ENCODE measurements around the gene SMYD3.

The SMYD3 gene

DNA sequence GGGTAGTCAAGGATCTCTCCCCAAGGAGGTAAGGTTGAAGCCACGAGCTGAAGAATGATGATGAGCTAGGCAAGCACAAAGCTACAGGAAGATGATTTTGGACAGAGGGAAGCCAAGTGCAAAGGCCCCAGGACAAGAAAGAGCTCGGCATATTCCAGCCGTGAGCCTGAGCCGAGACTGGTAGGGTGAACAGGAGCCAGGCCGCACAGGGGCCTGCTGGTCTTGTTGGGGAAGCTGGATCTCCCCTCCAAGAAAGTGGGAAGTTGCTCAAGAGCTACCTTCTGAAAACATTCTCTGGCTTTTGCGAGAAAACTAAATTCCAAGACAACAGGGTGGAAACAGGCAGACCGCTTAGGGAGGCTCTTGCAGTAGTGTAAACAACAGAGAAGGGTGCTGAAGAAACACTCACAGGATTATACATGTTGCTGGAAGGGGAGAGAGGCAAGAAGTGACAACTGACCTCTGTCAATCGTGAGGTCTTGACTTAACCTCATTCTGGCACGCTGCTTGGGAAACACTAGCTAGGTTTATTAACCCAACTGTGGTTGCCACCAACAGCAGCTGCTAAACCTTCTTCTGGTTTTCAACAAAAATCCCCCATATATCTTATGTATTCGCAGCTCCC lies 625.2 kb downstream of the SMYD3 start:
- no peak for FAIRE-seq

- FAIRE-seq, result no peak
Measured at GRCh38 chr1:245880754-245881403, 626.2 kb downstream of the SMYD3 start.

DNA sequence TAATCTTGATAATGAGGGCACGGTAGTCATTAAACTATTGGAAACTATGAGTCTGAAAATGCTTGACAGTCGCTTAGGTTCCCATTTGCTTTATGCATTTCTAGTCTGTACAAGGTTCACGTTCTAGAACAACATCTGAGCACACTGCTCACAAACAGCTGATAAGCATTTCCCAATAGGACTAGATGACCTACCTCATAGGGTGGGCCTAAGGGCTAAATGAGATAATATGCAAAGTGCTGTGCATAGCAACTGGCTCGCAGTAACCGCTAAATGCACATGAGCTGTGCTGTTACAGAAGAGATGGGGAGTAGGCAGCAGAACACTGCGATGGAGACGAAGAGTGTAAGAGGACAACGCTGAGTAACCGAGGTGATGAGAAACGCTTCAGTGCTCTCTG lies 628.0 kb downstream of the SMYD3 start:
- FAIRE-seq, result no peak

GRCh38 chr1:245878585-245878984 lies 628.5 kb downstream of the SMYD3 start:
- FAIRE-seq, result no peak

GRCh38 chr1:245877976-245878375 lies 629.1 kb downstream of the SMYD3 start:
- FAIRE-seq, result no peak

DNA sequence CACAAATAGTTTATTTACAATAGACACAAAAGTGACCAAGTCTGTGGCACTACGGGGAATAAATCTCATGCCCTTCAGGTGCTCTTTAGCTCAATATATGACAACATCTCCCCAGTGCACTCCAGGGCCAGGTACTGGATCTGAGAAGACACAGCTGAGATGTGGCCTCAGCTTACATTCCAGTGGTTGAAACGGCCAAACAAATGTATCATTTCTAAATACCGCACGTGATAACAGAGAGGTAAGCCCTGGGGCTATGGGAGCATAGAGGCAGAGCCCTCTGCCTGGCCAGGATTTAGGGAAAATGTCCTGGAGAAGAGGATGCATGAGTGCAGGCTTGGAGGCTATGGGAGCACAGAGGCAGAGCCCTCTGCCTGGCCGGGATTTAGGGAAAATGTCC lies 630.5 kb downstream of the SMYD3 start:
- no peak for FAIRE-seq

GRCh38 chr1:245875581-245876261 lies 631.4 kb downstream of the SMYD3 start:
- no peak for FAIRE-seq

GRCh38 chr1:245874942-245875580 lies 632.0 kb downstream of the SMYD3 start:
- FAIRE-seq, result peak; percentile 76

DNA sequence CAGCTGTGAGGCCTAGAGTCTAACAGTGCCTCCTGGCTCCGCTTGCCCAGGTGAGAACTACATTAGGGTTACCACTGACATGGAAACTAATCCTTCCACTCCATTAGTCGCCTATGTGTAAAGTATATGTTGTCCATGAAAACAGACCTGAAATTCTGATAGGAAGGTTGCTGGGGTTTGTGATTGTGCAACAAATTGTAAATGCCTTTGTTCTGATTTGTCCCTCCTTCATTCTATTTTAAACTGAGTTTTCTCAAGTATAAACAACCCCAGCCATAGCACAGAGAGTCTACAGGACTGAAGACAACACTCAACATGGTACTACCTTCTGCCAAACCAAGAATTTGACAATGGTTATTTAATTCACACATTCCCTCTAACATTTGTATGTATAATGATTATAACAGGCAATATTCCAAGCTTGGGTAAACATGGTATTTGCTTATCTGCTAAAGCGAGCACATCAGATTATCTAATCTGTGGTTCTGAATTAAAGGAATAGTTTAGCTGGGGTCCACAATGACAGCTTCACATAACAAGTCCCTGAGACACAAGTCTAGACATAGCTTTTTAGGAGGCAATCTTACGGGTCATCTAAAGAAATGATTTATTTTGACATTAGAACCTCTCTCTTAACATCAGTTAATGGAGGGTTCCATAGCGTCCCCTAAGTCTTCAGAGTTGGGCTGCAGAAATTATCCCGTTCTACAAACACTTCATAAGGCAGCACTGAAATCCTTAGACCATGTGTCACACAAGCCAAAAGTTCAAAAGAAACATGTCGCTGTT lies 633.0 kb downstream of the SMYD3 start:
- no peak for FAIRE-seq

DNA sequence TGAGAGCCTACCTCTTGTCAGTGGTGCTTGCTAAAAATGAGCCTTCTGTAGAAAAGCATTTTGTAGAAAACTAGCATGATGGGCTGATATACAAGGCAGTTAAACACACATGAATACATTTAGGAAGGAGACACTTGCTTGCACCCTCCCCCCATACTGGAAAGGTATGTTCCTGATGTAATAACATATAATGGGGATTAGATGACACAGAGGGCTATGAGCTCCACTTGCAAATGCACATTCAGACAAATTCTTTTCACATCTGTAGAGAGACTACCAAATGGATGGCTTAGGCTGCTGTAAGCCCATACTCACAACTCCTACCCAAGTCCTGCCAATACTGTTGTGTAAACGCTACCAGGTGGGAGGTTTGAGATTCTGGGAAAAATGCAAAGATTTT lies 634.0 kb downstream of the SMYD3 start:
- no peak for FAIRE-seq

DNA sequence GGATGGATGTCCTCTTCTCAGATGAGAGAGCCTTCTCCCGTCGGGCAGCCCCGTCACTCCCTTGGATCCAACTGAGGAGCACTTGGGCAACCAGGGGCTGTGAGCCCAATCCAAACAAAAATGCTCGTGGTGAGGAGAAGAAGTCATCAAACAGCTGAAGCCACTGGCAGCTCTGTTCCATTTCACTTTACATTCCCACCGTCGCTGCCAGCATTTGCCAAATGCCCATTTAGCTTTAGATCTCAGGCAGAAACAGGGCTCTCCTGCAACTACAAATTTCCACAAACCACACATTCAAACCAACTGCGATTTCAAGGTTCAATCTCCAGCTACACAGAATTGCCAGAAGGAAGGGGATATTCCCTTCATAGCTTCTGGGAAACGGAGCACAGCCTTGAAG lies 634.6 kb downstream of the SMYD3 start:
- no peak for FAIRE-seq

GRCh38 chr1:245871915-245872314 lies 635.2 kb downstream of the SMYD3 start:
- FAIRE-seq, result no peak

DNA sequence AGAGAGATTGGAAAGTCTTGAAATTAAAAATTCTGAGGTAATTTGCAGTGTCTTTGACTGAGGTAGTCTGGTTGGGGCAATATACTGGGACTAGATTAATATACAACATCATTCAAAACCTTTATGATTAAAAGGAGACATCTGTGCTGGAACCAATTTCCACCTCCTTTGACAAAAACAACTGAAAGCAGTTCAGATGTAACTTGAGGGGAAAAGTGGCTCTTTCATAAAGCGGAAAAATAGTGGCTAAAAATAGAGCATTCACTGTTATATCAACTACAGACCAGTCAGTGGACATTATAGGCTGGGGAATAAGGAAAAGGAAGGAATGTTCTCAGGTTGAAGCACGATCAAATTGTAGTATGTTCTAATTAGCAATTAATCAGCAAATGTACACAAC lies 635.9 kb downstream of the SMYD3 start:
- FAIRE-seq, result no peak

DNA sequence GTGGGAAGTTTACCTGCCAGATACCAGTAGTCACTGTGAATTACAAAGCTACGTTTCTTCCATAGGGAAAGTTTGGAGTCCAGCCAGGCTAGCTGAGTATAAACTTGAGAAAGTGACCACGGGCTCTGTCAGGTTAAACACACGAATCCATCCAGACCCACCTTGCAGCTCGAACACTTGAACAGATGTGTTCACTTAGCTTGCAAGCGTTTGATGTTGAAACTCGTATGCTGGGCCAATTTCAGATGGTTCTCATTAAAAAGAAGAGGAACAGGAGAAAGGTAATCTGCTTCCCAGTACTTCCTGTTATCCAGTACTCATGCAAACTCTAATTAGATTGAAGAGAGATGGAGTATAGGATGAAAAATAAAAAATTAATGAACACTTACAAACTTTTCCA lies 636.4 kb downstream of the SMYD3 start:
- FAIRE-seq, result no peak

DNA sequence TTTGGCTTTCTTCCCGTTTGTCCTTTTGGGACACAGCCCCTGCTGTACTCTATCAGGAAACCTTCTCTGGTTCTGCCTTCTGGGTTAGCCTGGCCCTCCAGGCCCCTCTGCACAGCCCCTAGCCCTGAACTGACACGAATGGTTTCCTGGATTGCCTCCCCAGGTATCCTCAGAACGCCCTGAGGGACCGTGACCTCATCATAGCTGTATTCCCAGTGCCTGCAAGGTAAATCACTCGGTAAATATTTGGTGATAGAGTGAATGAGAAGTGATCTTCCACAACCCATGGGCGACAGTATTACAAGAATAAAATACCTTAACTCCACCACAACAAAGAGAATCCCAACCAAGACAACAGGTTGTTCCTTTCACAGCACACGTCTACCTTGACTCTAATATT lies 637.2 kb downstream of the SMYD3 start:
- no peak for FAIRE-seq

DNA sequence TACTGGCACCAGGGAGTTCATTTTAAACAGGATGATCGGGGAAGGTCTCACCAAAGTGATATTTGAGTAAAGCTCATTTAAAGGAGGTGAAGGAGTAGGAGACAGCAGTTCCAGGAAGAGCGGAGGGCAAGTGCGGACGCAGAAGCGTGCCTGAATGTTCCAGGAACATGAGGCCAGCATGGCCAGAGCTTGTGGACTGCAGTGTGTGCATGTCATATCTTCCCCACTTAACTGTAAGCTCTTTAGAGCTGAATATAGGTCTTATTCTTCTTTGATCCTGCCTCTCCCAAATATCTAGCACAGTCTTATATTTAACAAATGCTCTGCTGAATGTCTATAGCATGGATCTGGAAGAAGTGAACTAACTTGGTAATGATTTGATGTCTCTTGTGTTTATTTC lies 639.3 kb downstream of the SMYD3 start:
- no peak for FAIRE-seq

- no peak for FAIRE-seq
Measured at GRCh38 chr1:245864872-245865271, 642.2 kb downstream of the SMYD3 start.

GRCh38 chr1:245863566-245864184 lies 643.4 kb downstream of the SMYD3 start:
- FAIRE-seq, result no peak

DNA sequence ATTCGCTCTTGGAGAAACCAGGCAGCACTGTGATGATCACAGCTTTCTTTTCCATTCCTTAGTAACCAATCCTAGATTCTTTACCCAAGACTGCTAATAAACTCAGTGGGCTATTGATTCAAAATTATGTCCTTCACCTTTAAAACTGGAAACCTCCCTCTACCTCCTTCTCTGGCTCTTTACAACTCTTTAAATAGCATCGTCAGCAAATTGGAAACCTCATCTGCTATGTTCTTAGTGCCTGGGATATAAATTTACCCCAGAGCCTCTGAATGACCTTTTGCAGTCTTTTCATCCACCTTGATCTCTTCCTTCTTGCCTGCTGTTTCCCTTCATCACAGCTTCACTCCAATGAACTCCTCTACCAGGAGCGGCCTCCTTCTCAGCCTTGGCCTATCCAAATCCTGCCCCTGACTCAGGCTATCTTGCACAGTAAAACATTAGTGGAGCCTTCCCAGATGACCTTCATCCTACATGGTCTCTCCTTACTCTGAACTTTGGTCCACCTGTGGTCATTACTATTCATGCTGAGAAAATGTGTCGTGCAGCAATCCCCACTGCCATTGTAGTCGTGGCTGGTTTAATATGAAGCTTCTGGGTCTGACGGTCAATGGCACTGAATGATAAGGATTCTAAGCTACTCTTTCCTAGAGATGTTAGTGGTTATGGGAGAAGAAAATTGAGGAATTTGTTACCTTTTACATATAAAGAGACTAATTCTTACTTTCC lies 644.1 kb downstream of the SMYD3 start:
- no peak for FAIRE-seq

DNA sequence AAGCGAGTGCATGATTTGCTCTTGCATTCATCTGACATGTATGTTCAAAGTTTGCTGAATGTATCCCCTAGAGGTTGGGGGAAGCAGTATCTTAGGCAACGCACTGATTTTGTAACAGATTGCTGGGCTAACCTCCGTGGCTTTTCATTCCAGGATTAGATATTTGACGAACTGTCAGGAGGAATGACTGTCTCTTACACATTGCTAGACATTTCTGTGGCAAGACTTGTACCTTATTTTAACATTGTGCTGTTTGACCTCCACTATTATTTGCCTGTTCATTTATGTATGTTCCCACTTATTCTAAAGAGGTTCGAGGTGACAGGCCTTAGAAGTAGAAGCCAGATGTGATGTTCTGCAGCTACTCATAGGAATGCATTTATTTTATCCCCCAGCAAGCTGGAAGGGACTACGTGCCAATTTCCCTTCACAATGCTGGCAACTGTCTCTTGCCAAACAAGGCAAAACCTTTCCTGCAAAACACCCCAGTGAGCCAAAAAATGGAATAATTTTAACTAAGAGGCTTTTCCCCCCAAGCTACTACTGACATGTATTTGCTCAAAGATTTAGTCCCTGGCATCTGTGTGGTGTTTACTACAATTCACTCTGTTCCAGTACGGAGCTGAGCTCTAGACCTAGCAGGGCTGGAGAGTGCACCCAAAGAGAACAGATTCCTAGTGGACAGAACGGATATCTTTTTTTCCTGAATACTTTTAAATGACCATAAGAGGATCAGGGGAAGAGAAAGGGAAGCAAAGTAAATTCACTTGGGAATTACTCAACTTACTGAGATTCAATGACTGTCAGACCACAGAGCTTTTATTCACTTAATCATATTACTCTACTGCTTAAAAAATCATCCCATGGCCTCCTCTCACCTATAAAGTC lies 646.2 kb downstream of the SMYD3 start:
- no peak for FAIRE-seq
